Pancreas (tissue), 10 donors: ENCODE measurements around the gene NID2. TPM values are rescaled to one million over a fixed set of nuclear protein-coding genes. Genes with fewer than 3 reads are reported as not detected.

ENCODE experiments used
- ATAC-seq, 4 donors: fragments of 200-7000 bp; cut with Tn5 transposase; one replicate each; pipeline versions ENCODE4 v1.8.0 to v1.9.1; 2020; ENCODE audit warnings: mild to moderate bottlenecking in 4 of 4, moderate library complexity in 4 of 4
- DNase-seq, 6 donors: peaks; one replicate each; pipeline ENCODE4 v3.0.0-alpha.2; 2020
- FAIRE-seq: peaks from 2 replicates; lab custom pipeline; 2012; peaks lifted over from hg19 to GRCh38; lab: Jason Lieb, UNC
- H3K27ac ChIP-seq, 4 donors: fragments of 200-600 bp; sonication (generic); 1 replicate in 3 of 4; 2 replicates in 1 of 4; pipeline versions ENCODE4 v1.5.0 to v1.8.0; 2020
- H3K27me3 ChIP-seq, 4 donors: fragments of 200-600 bp; one replicate each; pipeline ENCODE4 v1.8.0; 2021
- H3K36me3 ChIP-seq, 3 donors: fragments of 200-600 bp; sonication (generic) in 1 of 3; one replicate each; pipeline versions ENCODE4 v1.5.0 to v1.8.0; 2020 to 2021
- H3K4me1 ChIP-seq, 3 donors: fragments of 200-600 bp; one replicate each; pipeline ENCODE4 v1.8.0; 2021
- H3K4me3 ChIP-seq, 4 donors: fragments of 200-600 bp; sonication (generic) in 2 of 4; one replicate each; pipeline versions ENCODE4 v1.5.0 to v1.8.0; 2020 to 2021
- H3K9me3 ChIP-seq, 4 donors: fragments of 200-600 bp; one replicate each; pipeline ENCODE4 v1.8.0; 2021
- CTCF ChIP-seq, 4 donors: fragments of 200-600 bp; sonication (generic) in 3 of 4; IDR thresholded peaks; one replicate each; pipeline versions ENCODE4 v1.5.0 to v1.8.0; 2021; ENCODE audit warnings: antibody characterized with exemption in 4 of 4
- WGBS, 2 donors: extraction: QIAGEN DNeasy Blood & Tissue Kit; methylation state at CpG; one replicate each; pipeline ENCODE4 v1.1.7; 2013; 5-methylcytosine and 5-hydroxymethylcytosine counted together
- intact Hi-C, 3 donors: fragments of 100-400 bp; cut with DNase I; formaldehyde crosslinking; loops; one replicate each; pipeline versions ENCODE4 v1.11.1 to v1.14.2; 2022
- polyA plus RNA-seq, 2 donors: library from polyadenylated mRNA; stranded (reverse); fragments of 200-250 nt; gene quantifications; one replicate each; pipeline ENCODE4 v1.2.3, GENCODE V29; 2013
- total RNA-seq, 6 donors: library from RNA; stranded (reverse); fragmentation: NEBNext Ultra II Directional in 4 of 6; extraction: Animal tissue kit (Norgen Biotek cat#: 25700) in 4 of 6; gene quantifications; one replicate each; pipeline versions ENCODE4 v1.2.1 to v1.2.4, GENCODE V29; 2021 to 2023
- donor health status: healthy with polysubstance abuse.
- donor health status: DM: no; HTN: no; CAD: no; lungs with moderate emphysema.
- donor health status: DM: no; HTN: no; CAD: no.
- donor health status: control.
- donor health status: control.
- donor health status: Bipolar disorder and iron deficiency.
- donor health status: DM: yes; HTN: yes; CAD: no.
- donor health status: DM: no; HTN: no; CAD: no.
- donor health status: DM: no; HTN: no; CAD: no.
- donor health status: DM: yes; HTN: yes; CAD: no.

NID2 gene
- total and polyA plus RNA-seq, 8 donors: 1.9 to 9.5 (median 3.8) TPM

GRCh38 chr14:52053044-52053443 lies 15.8 kb downstream of the NID2 start:
- intact Hi-C loops: no loop called here
- Histone ChIP-seq H3K27me3 (no peaks in the 10 kb centered on the region), H3K36me3 (no peaks in the 10 kb centered on the region), H3K27ac (no peak overlapping the region), H3K4me1 (peaks cover 0 to 6% (median 0%) of the 10 kb centered on the region in 3 donors), H3K4me3 (no peak overlapping the region), H3K9me3 (no peaks in the 10 kb centered on the region)
- FAIRE-seq (no peak), ATAC-seq (no peak), DNase-seq (no peak)
- 64 to 78% methylated on average over 5 of the region's 5 CpGs for WGBS, 2 donors
- no peak for TF ChIP-seq CTCF (IDR thresholded peaks at IDR 0.05)

DNA sequence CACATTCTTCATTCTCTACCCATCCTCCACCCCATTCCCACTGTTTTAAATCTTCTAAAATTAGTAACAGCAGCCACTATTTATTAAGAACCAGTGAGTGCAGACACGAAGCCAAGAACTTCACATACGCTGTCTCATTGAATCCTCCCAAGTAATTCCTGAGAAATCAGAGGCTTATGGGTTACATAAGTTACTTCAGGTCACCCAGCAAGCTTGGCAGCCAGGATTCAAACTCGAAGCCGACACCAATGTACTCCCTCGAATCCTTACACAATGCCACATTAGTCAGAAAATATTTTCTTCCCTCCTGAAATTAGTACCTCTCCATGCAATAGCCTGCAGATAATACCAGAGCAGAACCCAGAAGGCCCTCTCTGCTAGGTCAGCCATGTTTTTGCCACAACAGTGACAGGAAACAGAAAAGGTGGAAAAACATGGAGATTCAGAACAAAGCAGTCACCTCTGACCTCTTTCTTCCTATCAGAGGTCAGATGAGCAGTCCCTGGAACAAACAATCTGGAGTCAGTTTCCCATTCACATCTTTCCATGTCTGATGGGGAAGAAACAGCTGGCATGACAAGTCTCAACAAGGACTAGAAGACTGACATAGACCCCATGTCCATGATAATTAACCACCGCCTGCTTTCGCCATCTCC lies 16.4 kb downstream of the NID2 start:
- no peak for DNase-seq
- no peak for FAIRE-seq
- ATAC-seq: peak in 3 of 4 donors; percentile 18 to 44 (median 23)
- Histone ChIP-seq H3K36me3 (no peaks in the 10 kb centered on the region), H3K27ac (no peak overlapping the region), H3K9me3 (no peaks in the 10 kb centered on the region), H3K27me3 (no peaks in the 10 kb centered on the region), H3K4me3 (no peak overlapping the region), H3K4me1 (peaks cover 0 to 6% (median 0%) of the 10 kb centered on the region in 3 donors)
- 85% methylated on average over 7 of the region's 7 CpGs for WGBS, 2 donors
- TF ChIP-seq CTCF (IDR thresholded peaks at IDR 0.05): no peak
- intact Hi-C loops: no loop called here

DNA sequence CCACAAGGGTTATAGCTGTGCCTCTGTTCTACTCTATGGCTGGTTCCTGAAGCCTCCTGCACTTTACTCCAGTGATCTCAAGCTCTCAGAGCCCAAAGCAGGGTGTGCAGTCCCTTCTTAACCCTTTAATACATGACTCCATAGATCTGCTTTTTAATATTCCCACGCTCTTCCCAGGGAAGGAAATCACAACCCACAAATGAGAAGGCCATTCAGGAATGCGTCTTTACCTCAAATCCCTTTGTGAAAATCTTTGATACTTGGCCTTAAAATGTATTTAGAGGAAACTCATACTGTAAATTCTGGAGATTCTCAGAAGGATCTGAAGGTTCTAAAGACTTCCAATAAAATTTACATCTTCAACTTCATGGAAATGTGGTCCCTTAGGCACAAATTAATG lies 17.0 kb downstream of the NID2 start:
- intact Hi-C loops: no loop called here
- WGBS, 2 donors: 45 to 48% methylated on average over 2 of the region's 2 CpGs
- TF ChIP-seq CTCF (IDR thresholded peaks at IDR 0.05): no peak
- Histone ChIP-seq H3K4me1 (peaks cover 0 to 6% (median 0%) of the 10 kb centered on the region in 3 donors), H3K27me3 (no peaks in the 10 kb centered on the region), H3K27ac (no peak overlapping the region), H3K4me3 (no peak overlapping the region), H3K9me3 (no peaks in the 10 kb centered on the region), H3K36me3 (no peaks in the 10 kb centered on the region)
- no peak for ATAC-seq
- FAIRE-seq: no peak
- no peak for DNase-seq

DNA sequence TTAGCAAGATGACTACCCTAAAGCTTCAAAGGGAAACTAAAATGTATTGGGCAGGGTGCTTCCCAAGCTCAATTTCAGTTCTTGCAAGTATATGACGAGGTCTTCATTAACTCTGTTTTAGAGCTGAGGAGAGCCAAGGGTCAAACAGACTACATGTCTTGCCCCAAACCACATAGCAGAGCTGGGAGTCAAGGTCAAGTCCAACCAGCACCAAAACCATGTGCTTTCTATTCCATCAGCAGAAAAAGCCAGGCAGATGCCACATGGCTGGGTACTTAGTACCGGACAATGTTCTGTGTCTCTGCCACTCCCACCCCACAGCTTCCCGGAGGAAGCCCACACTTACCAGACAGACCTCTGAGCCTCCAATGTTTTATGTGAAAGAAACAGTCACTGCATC lies 17.6 kb downstream of the NID2 start:
- Histone ChIP-seq H3K4me1 (peaks cover 0 to 6% (median 0%) of the 10 kb centered on the region in 3 donors), H3K27me3 (no peaks in the 10 kb centered on the region), H3K27ac (no peak overlapping the region), H3K9me3 (no peaks in the 10 kb centered on the region), H3K36me3 (no peaks in the 10 kb centered on the region), H3K4me3 (no peak overlapping the region)
- intact Hi-C loops: no loop called here
- no peak for ATAC-seq
- 80 to 84% methylated on average over 3 of the region's 3 CpGs for WGBS, 2 donors
- no peak for DNase-seq
- FAIRE-seq: no peak
- no peak for TF ChIP-seq CTCF (IDR thresholded peaks at IDR 0.05)
